H4 (cell line): ENCODE measurements around the gene LDB2. TPM values are rescaled to one million over a fixed set of nuclear protein-coding genes. Genes with fewer than 3 reads are reported as not detected.
"Not testable (repeated sequence)": the region's sequence is repeated elsewhere in the genome, so short reads cannot be mapped to it uniquely, and the experiment has no call there.

Source experiments
- DNase-seq: peaks from one replicate; pipeline ENCODE4 v3.0.0-alpha.2; 2015; ENCODE audit warnings: low spot score
- total RNA-seq: library from RNA; depleted of rRNA; stranded (reverse); fragments of >200 nt; shearing (Covaris generic); gene quantifications from 2 replicates; pipeline ENCODE4 v1.2.3, GENCODE V29; 2014

Gene LDB2
- total RNA-seq, 1 experiment from 2014 or later = 16.8 TPM

GRCh38 chr4:16544869-16545268 is 353.6 kb downstream of the LDB2 start:
- no peak for DNase-seq

DNA sequence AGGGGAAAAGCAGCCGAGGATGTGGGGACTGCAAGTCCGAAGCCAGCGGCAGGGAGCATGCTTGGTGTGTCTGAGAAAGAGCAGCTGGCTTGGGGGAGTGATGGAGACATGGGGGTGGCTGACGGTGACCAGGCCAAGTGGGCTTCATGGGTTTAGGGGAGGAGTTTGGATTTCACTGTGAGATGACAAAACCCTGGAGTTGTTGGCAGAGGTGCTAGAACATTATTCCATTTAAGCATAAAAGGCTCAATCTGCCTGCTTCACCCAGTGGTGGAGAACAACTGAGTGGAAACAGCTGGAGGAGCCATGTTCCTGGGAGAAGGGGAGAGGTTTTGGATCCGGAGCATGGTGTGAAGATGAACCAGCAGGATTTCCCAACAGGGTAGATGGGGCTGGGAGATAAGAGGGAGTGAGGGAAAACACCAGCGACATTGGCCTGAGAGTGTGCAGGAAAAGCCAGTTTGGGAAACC is 354.2 kb downstream of the LDB2 start:
- no peak for DNase-seq

DNA sequence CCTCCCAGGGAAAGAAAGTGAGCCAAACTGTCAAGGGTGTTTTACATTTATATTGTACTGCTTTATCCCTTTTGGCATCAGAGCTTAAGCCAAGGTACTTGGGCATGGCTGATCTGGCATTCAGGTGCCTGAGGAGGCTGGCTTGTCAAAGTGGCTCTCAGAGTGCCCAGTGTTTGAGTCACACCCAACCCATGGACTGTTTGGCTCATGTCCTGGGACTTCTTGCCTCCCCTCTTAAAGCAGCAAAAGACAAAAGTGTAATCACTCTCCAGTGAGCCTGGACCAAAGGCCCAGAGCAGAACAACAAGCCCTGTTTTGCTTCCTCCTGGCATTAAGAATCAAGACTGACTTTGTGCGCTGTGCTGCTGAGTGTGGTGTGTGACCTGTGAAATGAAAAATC is 360.5 kb downstream of the LDB2 start:
- DNase-seq = no peak

DNA sequence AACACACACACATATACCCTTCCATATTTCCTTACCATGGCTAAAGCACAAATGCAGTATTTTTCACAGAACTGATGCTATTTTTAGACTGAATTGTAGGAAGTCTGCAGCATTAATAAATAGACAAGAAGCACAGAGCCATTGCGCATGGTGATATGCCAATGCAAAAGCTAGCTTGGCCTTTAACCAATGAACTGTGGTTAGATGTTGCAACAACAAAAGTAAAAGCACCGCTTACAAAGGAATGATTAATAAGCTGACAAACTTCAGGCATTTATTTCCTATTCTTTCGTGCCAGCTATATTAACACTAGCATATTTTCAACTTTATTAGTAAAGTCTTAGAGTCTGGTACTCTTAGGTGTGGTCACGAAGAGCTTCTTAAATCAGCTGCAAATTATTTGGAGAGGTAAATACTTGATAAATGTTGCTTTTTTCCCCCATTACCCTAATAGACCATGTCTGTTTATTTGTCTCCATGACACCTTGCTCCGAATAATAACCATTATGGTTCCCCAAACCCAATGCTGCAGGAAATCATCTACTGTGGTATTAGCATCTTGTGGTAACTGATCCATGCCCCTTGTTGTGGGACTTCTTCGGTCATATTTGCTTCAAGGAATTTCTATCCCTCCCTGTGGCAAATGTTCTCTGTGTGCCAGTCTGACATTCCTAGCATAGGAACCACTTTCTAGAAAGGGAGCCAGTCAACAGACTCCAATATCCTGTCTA is 366.0 kb downstream of the LDB2 start:
- peak; percentile 79 for DNase-seq

DNA sequence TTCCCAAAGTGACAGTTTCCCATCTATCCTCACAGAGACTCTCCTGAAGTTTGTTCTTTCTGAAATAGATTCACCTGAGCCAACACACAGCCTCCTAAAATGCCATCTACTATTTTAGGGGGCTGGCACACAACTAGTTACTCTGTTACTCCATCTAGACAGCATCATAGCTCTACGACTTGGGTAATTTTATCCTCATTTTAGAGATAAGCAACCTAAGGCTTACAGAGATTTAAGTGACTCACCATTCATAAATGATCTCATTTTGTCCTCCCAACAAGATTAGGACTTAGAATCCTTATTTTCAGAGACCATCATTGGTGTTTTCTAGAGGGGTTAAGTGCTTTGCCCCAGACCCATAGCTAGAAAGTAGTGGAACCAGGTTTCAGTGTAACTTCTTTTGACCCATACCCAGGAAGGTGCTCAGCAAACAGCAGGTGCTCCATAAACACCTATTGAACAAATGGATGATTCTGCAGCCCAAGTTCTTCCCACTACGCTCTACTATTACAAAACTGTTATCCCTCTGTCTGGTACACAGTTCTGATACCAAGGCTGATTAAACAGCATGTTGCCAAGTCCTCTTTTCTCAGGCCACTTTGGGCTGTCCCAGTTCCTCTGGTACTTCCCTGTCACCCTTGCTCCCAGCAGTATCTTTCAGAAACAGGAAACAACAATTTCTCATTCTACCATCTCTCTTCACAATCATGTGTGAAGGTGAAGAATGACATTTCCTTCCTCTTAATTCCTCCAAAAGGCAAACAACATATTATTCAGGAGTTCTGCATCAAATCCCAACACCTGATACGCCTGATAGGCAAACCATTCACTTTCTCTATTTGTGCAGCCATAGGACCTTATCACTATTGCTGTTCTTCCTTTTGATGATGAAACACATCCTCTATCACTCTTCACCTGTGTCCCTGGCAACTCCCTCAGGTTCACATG is 367.5 kb downstream of the LDB2 start:
- no peak for DNase-seq

GRCh38 chr4:16524911-16525554 is 373.4 kb downstream of the LDB2 start:
- DNase-seq = no peak

DNA sequence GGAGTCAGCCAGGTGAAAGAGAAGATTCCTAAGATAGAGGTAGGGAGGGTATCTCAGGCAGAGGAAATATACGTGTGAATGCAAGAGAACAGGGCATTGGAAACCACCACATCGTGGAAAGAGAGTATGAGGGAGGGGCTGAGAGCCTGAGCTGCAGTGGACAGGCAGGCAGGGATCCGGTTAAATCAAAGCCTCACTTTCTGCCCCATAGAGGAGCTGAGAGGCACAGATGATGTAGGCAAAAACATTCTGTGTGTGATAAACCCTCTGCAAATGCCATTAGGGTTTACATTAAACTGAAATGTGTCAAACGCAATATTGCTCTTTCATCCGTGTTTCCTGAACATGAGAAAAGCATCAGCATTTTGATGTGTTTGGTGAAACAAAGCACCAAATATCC is 374.0 kb downstream of the LDB2 start:
- no peak for DNase-seq

DNA sequence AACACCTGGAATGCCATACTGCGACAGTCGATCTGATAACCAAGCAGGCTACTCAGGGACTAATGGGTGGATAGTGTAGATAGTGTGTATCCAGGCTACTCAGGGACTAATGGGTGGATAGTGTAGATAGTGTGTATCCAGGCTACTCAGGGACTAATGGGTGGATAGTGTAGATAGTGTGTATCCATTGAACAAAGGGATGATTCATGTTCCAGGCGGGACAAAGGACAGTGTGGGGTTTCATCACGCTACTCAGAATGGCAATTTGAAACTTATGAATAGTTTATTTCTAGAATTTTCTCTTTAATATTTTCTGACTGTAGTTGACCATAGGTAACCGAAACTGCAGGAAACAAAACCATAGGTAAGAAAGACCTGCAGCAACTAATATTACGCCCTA is 374.9 kb downstream of the LDB2 start:
- DNase-seq = not testable (repeated sequence)

DNA sequence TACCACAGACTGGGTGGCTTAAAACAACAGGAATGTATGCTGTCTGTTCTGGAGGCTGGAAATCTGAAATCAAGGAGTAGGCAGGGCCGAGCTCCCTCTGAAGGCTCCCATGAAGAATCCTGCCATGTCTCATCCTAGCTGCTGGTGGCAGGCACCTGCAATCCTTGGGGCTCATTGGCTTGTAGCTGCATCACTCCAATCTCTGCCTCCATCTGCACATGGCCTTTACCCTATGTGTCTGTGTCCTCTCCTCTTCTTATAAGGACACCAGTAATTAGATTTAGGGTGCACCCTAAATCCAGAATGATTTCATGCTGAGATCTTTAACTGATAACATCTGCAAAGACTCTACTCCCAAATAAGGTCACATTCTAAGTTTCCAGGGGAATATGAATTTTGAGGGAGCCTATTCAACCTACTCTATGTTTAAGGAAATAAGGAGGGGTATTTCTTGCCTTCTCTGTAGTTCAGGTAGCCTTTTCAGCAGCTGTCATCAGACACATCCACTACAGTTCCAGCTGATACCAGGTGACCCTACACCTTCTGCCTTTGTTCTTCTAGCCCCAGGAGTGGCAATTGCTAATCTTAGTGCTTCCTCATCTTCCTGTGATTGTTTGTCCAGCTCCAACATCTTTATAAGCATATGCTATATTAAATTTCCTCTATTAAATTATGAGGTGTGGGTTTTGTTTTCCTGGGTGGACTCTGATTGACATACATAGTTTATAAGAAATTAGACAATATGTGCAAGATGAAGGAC is 377.1 kb downstream of the LDB2 start:
- DNase-seq = no peak

DNA sequence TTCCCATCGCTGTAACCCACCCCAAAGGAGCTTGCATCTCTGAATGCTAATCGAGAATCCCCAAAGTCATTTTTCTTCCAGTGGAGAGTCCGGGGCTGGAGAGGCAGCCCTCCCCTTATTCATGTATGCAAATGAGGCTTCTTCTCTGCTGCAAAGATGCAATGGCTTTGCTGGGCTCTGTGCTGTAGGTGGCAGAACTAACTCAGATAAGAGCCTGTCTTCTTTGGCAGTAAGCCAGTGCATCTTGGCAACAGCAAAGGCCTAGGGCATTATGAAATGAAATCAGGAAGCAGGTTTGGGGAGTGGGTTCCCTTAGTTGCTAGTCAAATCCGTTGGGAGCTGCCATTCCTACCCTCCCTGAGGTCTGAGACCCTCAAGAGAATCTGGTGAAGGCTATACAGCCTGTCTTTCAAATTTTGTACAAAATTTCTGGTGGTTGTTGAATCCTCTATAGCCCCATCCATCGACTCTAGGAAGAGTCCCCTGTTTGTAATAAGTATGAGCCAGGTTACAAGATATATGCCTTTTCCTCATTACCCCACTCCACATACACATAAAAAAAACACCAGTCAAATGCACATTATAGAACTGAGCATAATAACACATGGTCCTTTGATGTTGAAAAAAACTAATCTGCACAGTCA is 381.5 kb downstream of the LDB2 start:
- peak; percentile 61 for DNase-seq

DNA sequence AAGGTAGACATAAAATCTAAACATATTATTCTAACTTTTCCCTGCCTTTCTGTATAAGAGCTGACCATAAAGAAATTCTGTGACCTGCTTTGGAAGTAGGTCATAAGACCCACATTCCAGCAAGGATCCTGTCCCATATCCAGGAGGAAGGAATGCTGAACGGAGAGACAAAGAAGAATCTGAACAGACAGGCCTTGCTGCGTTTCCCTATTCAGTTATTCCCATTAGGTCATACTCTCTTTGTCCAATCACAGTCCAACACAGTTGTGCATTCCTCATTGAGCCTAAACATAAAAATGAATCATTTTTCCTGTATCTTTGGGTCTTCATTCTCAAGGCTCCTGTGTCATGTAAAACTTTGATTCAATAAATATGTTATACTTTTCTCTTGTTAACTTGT is 384.6 kb downstream of the LDB2 start:
- DNase-seq = no peak

DNA sequence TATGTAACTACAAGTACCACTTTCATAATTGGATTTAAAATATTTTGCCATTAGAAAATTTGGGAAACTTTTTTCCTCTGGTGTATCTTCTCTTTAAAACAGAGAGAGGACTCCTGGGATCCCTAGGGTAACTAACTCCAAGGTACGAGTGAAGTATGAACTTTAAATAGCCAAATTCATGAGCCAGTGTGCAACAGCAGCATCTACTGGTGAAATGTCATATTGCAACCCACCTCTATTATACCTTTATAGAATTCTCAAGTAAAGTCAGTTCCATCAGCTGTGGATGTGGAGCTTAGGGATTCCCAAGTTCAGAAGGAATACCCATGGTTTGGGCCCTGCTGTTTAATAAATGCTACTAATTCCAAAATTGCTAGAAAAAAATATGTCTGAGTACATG is 389.5 kb downstream of the LDB2 start:
- DNase-seq = no peak

GRCh38 chr4:16505726-16506125 is 392.7 kb downstream of the LDB2 start:
- peak; percentile 24 for DNase-seq

DNA sequence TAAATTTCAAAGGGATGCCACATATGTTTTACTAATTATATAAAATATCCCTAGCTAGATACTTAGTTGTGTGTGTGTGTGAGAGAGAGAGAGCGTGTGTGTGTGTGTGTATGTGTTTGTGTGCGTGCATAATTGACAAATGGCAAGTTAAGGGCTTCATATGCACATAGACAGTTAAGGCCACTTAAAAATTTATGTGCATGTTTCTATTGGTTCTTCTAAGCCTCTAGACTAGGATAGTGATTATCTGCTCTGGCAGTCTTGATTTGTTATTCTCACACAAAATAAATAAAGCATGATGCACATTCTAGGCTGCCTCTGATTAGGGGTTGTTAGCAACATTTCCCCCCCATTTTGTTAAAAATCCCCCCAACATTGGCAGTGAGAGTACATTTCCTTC is 393.2 kb downstream of the LDB2 start:
- no peak for DNase-seq

GRCh38 chr4:16503421-16504100 is 394.9 kb downstream of the LDB2 start:
- DNase-seq = no peak

DNA sequence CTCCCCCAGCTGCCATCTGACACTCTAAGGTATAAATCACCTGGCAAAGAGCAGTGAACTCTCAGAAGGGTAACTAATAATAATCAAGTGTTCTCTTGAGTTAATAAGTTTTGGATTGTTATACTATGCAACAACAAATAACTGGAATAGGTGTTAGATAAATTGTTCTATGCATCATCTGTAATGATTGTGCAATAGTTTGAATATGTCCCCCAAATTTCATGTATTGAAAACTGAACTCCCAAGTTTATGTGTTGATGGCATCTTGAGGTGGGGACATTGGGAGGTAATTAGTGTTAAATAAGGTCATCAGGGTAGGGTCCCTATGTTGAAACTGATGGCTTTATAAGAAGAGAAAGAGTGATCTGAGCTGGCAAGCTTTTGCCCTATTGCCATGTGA is 399.5 kb downstream of the LDB2 start:
- DNase-seq = no peak

GRCh38 chr4:16496501-16496900 is 401.9 kb downstream of the LDB2 start:
- peak; percentile 58 for DNase-seq

- DNase-seq = no peak
These were observed 405.6 kb downstream of the LDB2 start for GRCh38 chr4:16492872-16493271.

DNA sequence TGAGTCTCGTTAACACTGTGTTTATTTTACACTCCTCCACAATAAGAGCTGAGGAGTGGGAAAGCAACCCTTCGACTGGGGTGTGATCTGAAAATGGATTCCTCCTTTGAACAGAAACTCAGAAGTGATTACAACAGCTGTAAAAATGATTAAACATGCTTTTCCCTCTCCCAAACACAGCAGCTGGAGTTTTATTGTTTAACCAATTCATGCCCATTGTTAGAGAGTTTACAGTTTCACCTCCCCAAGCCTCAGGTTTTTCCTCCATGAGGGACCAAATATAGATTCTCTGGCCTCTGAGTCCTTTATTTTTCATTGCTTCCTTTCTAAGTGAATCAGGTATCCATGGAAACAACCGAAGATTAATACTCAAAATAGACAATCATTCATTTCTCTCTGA is 409.2 kb downstream of the LDB2 start:
- DNase-seq = no peak

- DNase-seq = no peak
These were observed 410.4 kb downstream of the LDB2 start for GRCh38 chr4:16488084-16488483.

- no peak for DNase-seq
These were observed 413.7 kb downstream of the LDB2 start for GRCh38 chr4:16484711-16485110.
